22Rv1 (cell line): Measurements from ENCODE around the gene PDE6C.

Source experiments
- CTCF ChIP-seq: fragments of 450-650 bp; IDR thresholded peaks from 2 replicates; pipeline ENCODE4 v1.5.1; 2017; ENCODE audit warnings: mild to moderate bottlenecking
- ZFX ChIP-seq: fragments of 450-650 bp; IDR thresholded peaks from 2 replicates; pipeline ENCODE4 v1.6.1; 2017; ENCODE audit warnings: antibody characterized with exemption, borderline replicate concordance

- TF ChIP-seq CTCF: no peak
- no peak for TF ChIP-seq ZFX
Observed at GRCh38 chr10:93656155-93656554, 43.8 kb downstream of the PDE6C start.
